Raji (cell line): ENCODE data around the gene CEP170B.

ENCODE experiments used
- POLR2A ChIP-seq: IDR thresholded peaks from 2 replicates; pipeline ENCODE4 v1.6.1; 2011; ENCODE audit warnings: low read depth, low read length, control low read depth; ENCODE audit not compliant: insufficient read depth

The CEP170B gene

DNA sequence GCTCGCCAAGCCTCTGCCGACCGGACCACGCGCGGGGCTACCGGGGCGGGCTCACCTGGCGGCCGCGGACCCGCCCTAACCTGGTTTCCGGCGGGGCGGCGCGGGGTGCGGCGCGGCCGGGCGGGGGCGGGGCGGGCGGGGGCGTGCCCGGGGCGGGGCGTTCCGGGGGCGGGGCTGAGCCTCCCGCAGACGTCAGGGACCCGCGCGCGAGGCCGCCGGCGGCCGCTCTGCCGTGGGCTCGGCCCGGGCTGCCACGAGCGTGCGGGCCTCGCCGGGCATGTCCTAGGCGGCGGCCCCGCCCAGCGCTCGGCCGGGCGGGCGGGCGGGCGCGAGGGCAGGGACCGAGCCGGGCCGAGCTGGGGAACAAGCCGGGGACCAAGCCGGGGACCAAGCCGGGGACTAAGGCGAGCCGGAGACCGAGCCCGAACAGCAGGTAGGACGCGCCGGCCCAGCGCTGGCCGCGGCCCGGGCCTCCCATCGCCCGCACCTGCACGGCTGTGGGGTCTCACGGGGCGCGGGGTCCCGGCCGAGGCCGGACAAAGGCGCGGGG is at the start of gene CEP170B:
CEP170B (plus strand) TSS at position 188 of the 550 bp plus-strand sequence. CDS start 3,183 bp downstream, outside the sequence.
- no peak for TF ChIP-seq POLR2A

DNA sequence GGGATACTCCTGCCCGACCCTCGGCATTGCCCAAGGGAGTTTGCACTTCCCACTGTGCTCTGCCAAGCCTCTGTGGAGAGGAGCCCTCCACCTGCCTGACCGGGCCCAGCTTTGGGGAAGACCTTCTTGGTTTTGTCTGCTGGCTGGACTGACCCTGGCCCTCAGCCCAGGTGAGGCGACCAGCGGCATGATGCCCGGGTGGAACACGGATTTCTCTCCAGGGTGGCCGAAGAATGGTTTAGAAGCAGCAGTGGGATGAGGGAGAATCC is 48.5 kb upstream of the CEP170B start:
- TF ChIP-seq POLR2A, result no peak

DNA sequence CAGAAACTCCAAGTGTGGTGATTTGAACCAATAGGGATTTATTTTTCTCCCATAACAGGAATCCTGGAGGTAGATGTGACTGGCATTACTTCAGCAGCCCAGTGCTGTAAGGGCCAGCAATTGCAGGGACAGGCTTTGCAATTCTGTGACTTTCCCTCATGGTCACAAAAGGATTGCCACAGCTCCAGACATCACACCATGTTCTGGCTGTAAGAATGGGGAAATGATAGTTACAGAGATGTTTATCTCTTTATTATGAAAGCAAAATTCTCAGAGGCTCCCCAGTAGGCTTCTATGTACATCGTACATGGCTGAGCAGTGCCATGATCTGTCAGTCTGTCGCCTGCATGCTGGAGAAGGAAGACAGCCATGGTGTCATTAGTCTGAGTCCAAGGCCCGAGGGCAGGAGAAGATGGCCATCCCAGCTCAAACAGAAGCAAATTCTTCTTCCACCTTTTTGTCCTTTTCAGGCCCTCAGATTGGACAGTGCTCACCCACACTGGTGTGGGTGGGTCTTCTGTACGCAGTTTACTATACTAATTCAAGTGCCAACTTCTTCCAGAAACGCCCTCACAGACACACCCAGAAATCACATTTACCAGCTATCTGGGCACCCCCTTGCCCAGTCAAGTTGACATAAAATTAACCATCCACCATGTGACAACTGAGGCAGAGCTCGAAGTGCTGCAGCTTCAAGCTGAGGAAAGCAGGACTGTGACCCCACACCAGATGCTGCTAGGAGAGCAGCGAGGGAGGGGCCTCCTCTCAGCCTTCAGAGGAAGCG is 46.9 kb upstream of the CEP170B start:
- TF ChIP-seq POLR2A, result no peak

DNA sequence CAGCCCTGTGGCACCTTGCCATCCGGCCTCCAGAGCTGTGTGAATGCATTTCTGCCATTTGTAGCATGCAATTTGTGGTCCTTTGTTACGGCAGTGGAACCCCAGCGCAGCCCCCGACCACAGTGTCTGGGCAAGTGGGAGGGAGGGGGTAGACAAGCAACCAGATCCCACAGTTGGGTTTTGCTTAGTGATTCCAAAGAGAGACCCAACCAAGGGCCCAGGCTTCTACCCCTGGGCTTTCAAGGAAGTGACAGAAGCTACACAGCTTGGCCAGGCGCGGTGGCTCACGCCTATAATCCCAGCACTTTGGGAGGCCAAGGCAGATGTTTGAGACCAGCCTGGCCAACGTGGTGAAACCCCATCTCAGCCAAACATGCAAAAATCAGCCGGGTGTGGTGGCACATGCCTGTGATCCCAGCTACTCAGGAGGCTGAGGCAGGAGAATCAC is 46.3 kb upstream of the CEP170B start:
- peak; percentile 2; the same call in 1 of the 2 replicates for TF ChIP-seq POLR2A

GRCh38 chr14:104819361-104819781 is 45.7 kb upstream of the CEP170B start:
- peak; percentile 4; the same call in 1 of the 2 replicates for TF ChIP-seq POLR2A

GRCh38 chr14:104820669-104821228 is 44.3 kb upstream of the CEP170B start:
- no peak for TF ChIP-seq POLR2A

DNA sequence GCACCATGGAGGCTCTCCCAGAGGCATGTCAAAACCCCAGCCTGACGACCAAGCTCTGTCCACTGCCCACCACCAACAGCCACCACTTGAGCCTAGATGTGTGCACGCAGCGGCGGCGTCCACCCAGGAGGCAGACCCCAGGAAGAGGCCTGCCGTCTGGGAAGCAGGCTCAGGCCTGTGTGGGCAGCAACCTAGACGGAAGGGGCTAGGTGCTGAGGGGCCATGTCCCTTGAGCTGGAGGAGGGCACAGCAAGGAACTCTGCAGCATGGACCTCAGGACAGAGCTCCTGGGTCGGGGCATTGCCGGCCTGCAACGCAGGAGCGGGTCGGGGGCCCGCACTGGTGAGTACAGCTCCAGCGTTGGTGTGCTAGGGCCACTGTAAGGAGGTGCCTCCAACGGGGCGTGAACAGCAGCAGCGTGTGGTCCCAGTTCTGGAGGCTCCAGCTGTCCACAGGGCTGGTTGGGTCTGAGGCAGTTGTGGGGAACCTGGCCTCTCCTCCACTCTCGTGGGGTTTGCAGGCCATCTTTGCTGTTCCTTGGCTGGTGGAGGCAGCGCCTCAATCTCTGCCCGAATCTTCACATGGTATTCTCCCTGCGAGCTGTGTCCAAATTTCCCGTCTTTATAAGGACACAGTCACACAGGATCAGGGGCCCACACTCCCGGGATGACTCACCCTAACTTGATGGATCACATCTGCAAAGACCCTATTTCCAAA is 43.7 kb upstream of the CEP170B start:
- TF ChIP-seq POLR2A, result no peak

- TF ChIP-seq POLR2A, result no peak
Measured at GRCh38 chr14:104821971-104822608, 43.0 kb upstream of the CEP170B start.

DNA sequence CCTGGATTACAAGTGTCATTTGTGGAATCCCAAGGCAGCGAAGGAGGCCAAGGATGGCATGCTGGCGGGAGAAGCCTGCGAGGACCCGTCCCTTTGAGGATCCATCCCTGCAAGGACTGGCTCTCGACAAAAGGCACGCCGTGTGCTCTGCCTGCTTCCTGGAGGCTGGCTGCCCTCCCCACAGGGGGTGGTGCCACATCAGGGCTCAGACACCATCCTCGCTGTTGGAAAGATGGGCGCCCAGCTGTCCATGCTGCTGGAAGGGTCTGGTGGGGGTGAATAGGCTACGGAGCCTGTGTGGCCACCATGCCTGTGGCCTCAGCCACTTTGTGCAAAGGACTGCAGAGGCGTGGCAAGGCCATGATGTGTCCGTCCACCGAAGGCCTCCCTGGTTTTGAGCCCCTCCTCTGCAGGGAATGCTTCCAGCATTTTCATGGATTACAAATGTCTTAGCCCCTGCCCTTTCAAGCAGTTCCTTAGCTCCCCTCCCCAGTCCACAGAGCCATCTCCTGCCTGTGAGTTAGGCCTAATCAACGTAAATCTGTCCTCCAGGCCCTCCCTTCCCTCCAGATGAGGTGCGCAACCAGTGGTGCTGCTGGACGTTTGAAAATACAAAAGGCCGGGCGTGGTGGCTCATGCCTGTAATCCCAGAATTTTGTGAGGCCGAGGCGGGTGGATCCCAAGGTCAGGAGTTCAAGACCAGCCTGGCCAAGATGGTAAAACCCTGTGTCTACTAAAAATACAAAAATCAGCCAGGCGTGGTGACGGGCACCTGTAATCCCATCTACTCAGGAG is 42.0 kb upstream of the CEP170B start:
- TF ChIP-seq POLR2A, result no peak

DNA sequence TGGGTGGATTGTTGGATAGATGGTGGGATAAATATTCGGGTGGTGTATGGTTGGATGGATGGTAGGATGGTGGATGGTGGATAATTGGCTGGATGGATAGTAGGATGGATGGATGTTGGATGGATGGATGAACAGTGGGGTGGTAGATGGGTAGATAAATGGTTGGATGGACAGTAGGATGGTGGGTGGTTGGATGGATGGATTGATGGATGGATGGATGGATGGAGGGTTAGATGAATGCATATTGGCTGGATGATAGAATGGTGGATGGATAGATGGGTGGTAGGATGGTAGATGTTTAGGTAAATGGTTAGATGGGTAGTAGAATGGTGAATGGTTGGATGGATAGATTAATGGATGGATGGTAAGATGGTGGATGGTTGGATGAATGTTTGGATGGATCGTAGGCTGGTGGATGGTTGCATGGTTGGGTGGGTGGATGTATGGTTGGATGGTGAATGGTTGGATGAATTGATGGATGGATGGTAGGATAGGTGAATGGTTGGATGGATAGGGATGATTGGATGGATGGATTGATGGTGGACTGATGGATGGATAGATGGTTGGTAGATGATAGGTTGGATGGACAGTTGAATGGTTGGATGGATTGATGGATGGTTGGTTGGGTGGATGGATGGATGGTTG is 40.6 kb upstream of the CEP170B start:
- TF ChIP-seq POLR2A, result no peak

GRCh38 chr14:104826189-104826860 is 38.7 kb upstream of the CEP170B start:
- 0 out of 2 replicates have a peak, but pooled peaks have one; percentile 8 for TF ChIP-seq POLR2A

DNA sequence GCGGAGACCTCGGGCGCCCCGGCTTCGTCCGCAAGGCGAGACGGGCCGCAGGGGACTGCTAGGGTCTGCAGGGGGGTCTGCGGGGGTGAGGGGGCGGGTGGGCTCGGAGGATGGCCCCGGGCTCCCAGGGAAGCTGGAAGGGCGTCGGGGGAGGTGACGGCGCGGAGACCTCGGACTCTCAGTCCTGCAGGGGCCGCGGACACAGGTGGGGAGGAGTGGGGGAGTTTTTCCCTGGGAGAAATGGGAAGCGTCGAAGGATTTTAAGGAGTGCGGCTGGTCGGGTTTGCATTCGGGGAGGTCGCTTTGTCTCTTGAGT is 38.2 kb upstream of the CEP170B start:
- TF ChIP-seq POLR2A, result no peak

DNA sequence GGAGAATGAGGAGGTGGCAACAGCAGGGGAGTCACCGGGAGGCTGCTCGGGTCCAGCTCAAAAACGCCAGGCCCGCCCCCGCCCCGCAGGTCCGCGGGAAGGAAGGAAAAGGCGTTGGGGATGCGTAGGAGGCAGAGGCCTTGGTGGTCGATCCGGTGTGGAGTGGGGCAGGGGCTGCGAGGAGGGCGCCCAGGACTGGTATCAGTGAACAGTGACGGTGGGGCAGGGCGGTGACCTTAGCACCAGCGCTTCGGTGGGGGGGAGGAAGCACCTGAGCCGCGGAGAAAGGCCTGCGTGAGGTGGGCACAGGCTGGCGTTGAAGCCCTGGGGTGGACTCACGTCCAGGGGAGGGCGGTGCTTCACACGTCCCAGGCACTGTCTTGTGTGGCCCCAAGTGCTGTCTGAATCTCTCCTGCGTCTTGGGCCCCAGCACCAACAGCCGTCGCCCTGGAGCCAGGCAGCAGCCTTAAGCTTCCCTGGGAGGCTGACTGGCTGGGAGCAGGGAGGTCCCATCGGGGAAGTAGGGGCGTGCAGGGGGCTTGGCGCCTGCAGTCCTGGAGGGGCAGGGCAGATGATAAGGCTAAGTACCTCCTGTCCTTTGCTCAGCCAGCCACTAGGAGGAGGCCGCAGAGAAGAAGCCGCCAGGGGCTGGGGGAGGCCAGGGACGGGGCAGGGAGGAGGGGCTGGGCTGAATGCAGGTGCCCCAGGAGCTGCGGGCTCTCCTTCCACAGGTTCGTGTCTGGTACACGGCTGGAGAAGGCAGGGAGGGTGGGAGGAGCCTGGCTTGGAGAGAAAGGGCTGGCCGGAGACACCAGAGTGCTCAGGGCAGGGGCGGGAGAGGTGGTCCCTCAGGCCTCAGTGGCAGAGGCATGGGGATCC is 37.7 kb upstream of the CEP170B start:
- TF ChIP-seq POLR2A, result no peak
